ENCODE measurements around the gene DHCR24. TPM values are rescaled to one million over a fixed set of nuclear protein-coding genes. Genes with fewer than 3 reads are reported as not detected.

Gene DHCR24
- polyA plus RNA-seq, 2 of the 4 experiments (the other 2 are of a cell fraction), result 29.9 to 33.3 TPM

DNA sequence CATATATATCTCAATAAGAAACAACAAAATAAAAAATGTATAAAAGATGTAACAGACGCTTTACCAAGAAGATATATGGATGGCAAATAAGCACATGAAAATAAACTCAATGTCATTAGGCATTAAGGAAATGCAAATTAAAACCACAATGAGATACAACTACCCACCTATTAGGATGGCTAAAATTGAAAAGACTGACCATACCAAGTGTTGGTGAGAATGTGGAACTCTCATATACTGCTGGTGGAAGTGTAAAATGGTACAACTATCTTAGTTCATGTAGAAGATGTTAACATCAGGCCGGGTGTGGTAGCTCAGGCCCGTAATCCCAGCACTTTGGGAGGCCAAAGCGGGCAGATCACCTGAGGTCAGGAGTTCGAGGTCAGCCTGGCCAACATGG, 43.5 kb downstream of the DHCR24 start:
- no peak for FAIRE-seq
- TF ChIP-seq PHF8 (IDR thresholded peaks at IDR 0.05; ENCODE audit: borderline replicate concordance, low read depth) (no peak), NPAS2 (CRISPR knock-in tag; IDR thresholded peaks at IDR 0.05; ENCODE audit: borderline replicate concordance) (no peak), HOXB13 (CRISPR knock-in tag; IDR thresholded peaks at IDR 0.05; ENCODE audit: low read depth) (no peak), MYC (IDR thresholded peaks at IDR 0.05; ENCODE audit: borderline replicate concordance, low read length) (no peak)
- DNase-seq (ENCODE audit: low read depth in 1 of 2, low spot score in 1 of 2), result no peak
- Histone ChIP-seq H3K4me2 (no peak overlapping the region), H3K27ac (no peak overlapping the region), H3K4me1 (no peaks in the 10 kb centered on the region), H3K4me3 (no peak overlapping the region), H3K9me3 (no peaks in the 10 kb centered on the region)
- CTCF ChIA-PET, result interaction anchor here (1.4 kb wide), 1 partner anchor 13 kb away, joined by 3 read pairs; no protein-coding TSS in a partner anchor
- no peak for ATAC-seq
- WGBS (ENCODE audit: missing lambda C conversion rate), result 76% methylated on average over 5 of the region's 5 CpGs
- POLR2A ChIA-PET, result no interaction called here

DNA sequence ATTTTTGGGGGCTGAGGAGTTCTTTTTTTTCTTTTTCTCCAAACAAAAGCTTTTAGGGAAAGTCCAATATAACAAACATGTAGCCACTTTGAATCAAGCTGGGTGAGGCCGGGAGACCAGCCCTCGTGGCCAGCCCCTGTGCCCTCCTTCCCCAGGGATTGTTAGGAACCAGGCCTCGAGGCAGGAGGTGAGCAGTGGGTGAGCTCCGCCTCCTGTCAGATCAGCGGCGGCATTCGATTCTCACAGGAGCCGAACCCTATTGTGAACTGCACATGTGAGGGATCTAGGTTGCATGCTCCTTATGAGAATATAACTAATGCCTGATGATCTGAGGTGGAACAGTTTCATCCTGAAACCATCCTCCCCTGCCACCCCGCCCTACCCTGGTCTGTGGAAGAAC, 44.0 kb downstream of the DHCR24 start:
- no peak for TF ChIP-seq CHD4 (IDR thresholded peaks at IDR 0.05; ENCODE audit: borderline replicate concordance)
- no peak for TF ChIP-seq RCOR1 (IDR thresholded peaks at IDR 0.05; ENCODE audit: low read depth, low read length)
- no peak for FAIRE-seq
- WGBS (ENCODE audit: missing lambda C conversion rate), result 82% methylated on average over 7 of the region's 9 CpGs
- Histone ChIP-seq H3K9me3 (no peaks in the 10 kb centered on the region), H3K27ac (no peak overlapping the region), H3K4me3 (no peak overlapping the region), H3K4me2 (no peak overlapping the region), H3K4me1 (no peaks in the 10 kb centered on the region)
- no peak for DNase-seq (ENCODE audit: low read depth in 1 of 2, low spot score in 1 of 2)
- ATAC-seq, result no peak
- ChIA-PET CTCF (no interaction called here), POLR2A (no interaction called here)

- CTCF ChIA-PET, result no interaction called here
- TF ChIP-seq ZC3H11A (IDR thresholded peaks at IDR 0.05) (no peak), EP300 (IDR thresholded peaks at IDR 0.05) (no peak), CHD2 (IDR thresholded peaks at IDR 0.05; ENCODE audit: low read length, partially characterized antibody) (no peak), ESRRA (IDR thresholded peaks at IDR 0.05; ENCODE audit: borderline replicate concordance, low read length) (no peak), FOSB (CRISPR knock-in tag; IDR thresholded peaks at IDR 0.05) (no peak), RAD21 (conservative IDR thresholded peaks at IDR 0.05 in 1 of 2, IDR thresholded peaks at IDR 0.05 in 1 of 2) (no peak), MYC (IDR thresholded peaks at IDR 0.05; ENCODE audit: borderline replicate concordance, low read length) (no peak), KDM5A (IDR thresholded peaks at IDR 0.05) (no peak), JUN (IDR thresholded peaks at IDR 0.05) (no peak), HOXA7 (CRISPR knock-in tag; IDR thresholded peaks at IDR 0.05) (no peak), HOXB5 (CRISPR knock-in tag; IDR thresholded peaks at IDR 0.05) (no peak), ZNF302 (CRISPR knock-in tag; IDR thresholded peaks at IDR 0.05) (no peak), SREBF2 (IDR thresholded peaks at IDR 0.05) (no peak), CHD4 (IDR thresholded peaks at IDR 0.05; ENCODE audit: borderline replicate concordance) (no peak)
- H3K4me1 ChIP-seq, result no peaks in the 10 kb centered on the region
- no peak overlapping the region for H3K27ac ChIP-seq
- H3K4me3 ChIP-seq, result no peak overlapping the region
- POLR2A ChIA-PET, result no interaction called here
- FAIRE-seq (no peak), ATAC-seq (no peak; a peak in 1 of 6 replicates), DNase-seq (ENCODE audit: low read depth in 1 of 2, low spot score in 1 of 2) (no peak)
- no peak overlapping the region for H3K4me2 ChIP-seq
- no peaks in the 10 kb centered on the region for H3K9me3 ChIP-seq
- WGBS (ENCODE audit: missing lambda C conversion rate), result 76% methylated on average over 8 of the region's 10 CpGs
Observed at GRCh38 chr1:54842206-54842915, 44.6 kb downstream of the DHCR24 start.

- ATAC-seq, result no peak
- Histone ChIP-seq H3K4me3 (no peak overlapping the region), H3K4me2 (no peak overlapping the region), H3K4me1 (no peaks in the 10 kb centered on the region), H3K9me3 (no peaks in the 10 kb centered on the region), H3K27ac (no peak overlapping the region)
- FAIRE-seq, result no peak
- DNase-seq (ENCODE audit: low read depth in 1 of 2, low spot score in 1 of 2), result no peak
- CTCF ChIA-PET, result no interaction called here
- POLR2A ChIA-PET, result no interaction called here
- WGBS (ENCODE audit: missing lambda C conversion rate), result 19% methylated on average over 2 of the region's 2 CpGs
- TF ChIP-seq, protein P1, sequence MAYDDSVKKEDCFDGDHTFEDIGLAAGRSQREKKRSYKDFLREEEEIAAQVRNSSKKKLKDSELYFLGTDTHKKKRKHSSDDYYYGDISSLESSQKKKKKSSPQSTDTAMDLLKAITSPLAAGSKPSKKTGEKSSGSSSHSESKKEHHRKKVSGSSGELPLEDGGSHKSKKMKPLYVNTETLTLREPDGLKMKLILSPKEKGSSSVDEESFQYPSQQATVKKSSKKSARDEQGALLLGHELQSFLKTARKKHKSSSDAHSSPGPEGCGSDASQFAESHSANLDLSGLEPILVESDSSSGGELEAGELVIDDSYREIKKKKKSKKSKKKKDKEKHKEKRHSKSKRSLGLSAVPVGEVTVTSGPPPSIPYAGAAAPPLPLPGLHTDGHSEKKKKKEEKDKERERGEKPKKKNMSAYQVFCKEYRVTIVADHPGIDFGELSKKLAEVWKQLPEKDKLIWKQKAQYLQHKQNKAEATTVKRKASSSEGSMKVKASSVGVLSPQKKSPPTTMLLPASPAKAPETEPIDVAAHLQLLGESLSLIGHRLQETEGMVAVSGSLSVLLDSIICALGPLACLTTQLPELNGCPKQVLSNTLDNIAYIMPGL (CRISPR knock-in tag; IDR thresholded peaks at IDR 0.05; ENCODE audit: borderline replicate concordance), result no peak
- TF ChIP-seq ZNF302 (CRISPR knock-in tag; IDR thresholded peaks at IDR 0.05), result no peak
- TF ChIP-seq MAFK (IDR thresholded peaks at IDR 0.05; ENCODE audit: partially characterized antibody), result no peak
- no peak for TF ChIP-seq BHLHE40 (IDR thresholded peaks at IDR 0.05; ENCODE audit: low read depth, low read length)
- TF ChIP-seq, protein P2, sequence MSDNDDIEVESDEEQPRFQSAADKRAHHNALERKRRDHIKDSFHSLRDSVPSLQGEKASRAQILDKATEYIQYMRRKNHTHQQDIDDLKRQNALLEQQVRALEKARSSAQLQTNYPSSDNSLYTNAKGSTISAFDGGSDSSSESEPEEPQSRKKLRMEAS (IDR thresholded peaks at IDR 0.05), result no peak
- TF ChIP-seq FOXS1 (CRISPR knock-in tag; IDR thresholded peaks at IDR 0.05), result no peak
- no peak for TF ChIP-seq RAD21 (conservative IDR thresholded peaks at IDR 0.05 in 1 of 2, IDR thresholded peaks at IDR 0.05 in 1 of 2)
- TF ChIP-seq ZC3H11A (IDR thresholded peaks at IDR 0.05), result no peak
- no peak for TF ChIP-seq HES2 (IDR thresholded peaks at IDR 0.05)
- no peak for TF ChIP-seq MYC (IDR thresholded peaks at IDR 0.05; ENCODE audit: borderline replicate concordance, low read length)
- TF ChIP-seq GATA3 (IDR thresholded peaks at IDR 0.05; ENCODE audit: borderline replicate concordance), result no peak
- TF ChIP-seq NFE2L2 (conservative IDR thresholded peaks at IDR 0.05; ENCODE audit: low read length), result no peak
- TF ChIP-seq HDAC2 (IDR thresholded peaks at IDR 0.05), result no peak
- no peak for TF ChIP-seq RNF2 (IDR thresholded peaks at IDR 0.05; ENCODE audit: borderline replicate concordance, low read depth)
- TF ChIP-seq, protein P3, sequence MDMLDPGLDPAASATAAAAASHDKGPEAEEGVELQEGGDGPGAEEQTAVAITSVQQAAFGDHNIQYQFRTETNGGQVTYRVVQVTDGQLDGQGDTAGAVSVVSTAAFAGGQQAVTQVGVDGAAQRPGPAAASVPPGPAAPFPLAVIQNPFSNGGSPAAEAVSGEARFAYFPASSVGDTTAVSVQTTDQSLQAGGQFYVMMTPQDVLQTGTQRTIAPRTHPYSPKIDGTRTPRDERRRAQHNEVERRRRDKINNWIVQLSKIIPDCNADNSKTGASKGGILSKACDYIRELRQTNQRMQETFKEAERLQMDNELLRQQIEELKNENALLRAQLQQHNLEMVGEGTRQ (IDR thresholded peaks at IDR 0.05), result no peak
- no peak for TF ChIP-seq JUNB (IDR thresholded peaks at IDR 0.05)
Observed at GRCh38 chr1:54839824-54840223, 47.2 kb downstream of the DHCR24 start.

All from A549 (cell line).